AG08395 (cell line): ENCODE data around the gene NOXRED1.
"Not testable (repeated sequence)": the region's sequence is repeated elsewhere in the genome, so short reads cannot be mapped to it uniquely, and the experiment has no call there.

Source experiments
- DNase-seq: peaks from one replicate; pipeline ENCODE4 v3.0.0; 2012; ENCODE audit warnings: mixed read lengths, low spot score

Gene NOXRED1

GRCh38 chr14:77423423-77423822, at the start of gene NOXRED1:
Gene NOXRED1 (minus strand): TSS chr14:77423523. CDS start chr14:77422889, 634 bp downstream.
- DNase-seq = no peak

DNA sequence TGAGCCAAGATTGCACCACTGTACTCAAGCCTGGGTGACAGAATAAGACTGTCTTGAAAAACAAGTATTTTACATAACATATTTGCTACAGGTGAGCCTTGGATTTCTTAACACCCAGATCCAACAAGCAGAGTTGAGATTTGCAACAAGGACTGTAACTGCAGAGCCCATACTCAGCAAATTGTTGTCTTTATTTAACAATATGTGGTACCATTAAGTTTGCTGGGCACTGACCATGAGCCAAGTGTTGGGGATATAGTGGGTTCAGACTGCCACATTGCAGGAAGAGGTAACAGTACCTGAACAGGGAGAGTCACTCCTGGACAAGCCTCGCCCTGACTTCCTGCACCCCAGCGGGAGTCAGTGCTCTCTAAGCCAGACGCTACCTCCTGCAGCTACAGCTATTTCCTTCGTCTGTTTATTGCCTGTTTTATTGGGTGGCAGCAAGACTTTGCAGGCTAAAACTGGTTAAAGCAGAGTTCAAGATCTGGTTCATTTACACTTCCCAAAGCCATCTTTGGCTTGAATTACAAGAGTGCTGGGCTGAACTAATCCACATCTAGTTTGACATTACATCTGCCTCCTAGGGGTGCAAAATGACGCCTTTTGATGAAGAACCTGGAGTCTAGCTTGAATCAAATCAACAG, 47.0 kb upstream of the NOXRED1 start:
- DNase-seq = no peak

GRCh38 chr14:77469539-77469938, 46.2 kb upstream of the NOXRED1 start:
- no peak for DNase-seq

GRCh38 chr14:77469067-77469505, 45.8 kb upstream of the NOXRED1 start:
- DNase-seq = no peak

- no peak for DNase-seq
Measured at GRCh38 chr14:77467801-77468200, 44.5 kb upstream of the NOXRED1 start.

DNA sequence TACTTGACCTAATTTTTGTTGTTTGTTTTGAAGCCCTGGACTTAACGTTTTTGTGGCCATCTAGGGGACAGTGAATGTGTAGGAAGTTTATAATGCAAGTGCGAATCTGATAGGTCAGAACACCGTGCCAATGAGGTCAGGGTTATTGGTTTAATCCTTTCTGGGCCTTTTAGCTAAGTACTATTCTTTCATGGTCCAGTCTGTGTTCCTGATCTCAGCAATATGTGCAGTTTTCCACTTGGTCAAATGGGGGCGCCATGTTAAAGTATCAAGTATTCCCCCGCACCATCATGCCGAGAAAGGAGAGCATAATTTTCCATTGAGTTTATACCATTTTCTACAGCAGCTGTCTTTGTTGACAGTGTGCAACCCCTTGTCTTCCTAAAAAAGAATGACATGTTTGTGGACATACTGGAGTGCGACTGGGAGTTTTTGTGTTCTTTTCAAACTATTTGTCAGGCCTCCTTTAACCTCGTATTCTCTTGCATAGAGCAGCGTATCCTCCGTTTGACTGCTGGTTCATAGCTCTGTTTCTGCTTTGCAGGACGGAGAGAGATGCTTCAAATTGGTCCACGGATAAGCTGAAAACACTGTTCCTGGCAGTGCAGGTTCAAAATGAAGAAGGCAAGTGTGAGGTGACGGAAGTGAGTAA, 35.9 kb upstream of the NOXRED1 start:
- DNase-seq = peak; percentile 55

GRCh38 chr14:77458249-77458950, 35.1 kb upstream of the NOXRED1 start:
- peak; percentile 28 for DNase-seq

GRCh38 chr14:77457522-77458248, 34.4 kb upstream of the NOXRED1 start, which contains the start of the genes AHSA1 and VIPAS39:
Gene AHSA1 (plus strand): TSS chr14:77458093. CDS start chr14:77458190, 97 bp downstream.
Gene VIPAS39 (minus strand): TSS chr14:77457601. CDS start chr14:77454102, 3,499 bp downstream.
- DNase-seq = peak; percentile 96

DNA sequence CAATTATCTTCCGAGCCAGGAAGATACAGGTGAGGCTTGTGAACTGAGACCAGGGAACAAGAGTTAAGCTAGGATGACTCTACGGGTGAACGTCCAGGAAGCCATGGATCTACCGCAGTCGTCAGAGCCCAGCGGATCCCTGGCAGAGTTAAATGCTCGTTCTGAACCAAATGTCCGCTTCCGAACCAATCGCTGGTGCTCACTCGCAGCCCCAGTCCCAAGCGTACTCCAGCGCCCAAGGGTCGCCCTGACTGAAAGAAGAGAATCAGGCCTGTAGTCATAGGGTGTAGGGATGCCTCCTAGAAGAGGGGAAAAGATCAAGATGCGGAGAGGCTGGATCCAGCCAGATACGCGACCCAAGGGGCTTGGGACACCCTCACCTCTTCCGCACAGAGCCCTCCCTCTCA, 33.8 kb upstream of the NOXRED1 start:
- DNase-seq = peak; percentile 26

DNA sequence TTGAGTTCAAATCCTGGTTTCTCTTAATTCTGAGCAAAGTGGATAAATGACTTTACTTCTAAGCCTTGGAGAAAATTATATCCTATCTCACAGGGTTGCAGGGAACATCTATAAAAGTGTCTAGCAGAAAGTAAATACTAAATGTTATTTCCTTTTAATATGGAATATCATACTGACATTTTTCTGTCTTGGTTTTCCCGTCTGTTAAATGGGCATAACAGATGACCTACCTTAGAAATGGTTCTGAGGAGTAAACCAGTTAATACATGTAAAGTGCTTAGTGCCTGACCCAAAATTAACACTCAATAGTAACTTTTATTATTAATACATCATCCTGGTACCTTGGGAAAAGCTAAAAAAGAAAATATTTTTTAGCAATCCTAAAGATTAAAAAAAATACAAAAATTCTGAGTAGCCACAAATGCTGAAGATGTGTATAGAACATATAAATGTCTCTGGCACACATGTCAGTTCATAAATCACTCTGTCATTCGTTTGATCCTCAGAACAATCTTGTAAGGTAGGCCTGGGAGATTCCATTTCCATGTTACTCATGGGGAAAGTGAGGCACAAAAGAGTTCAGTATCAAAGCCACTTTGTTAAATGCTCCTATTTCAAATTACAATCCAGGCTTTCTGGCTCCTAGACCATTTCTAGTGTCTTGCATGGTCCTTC, 32.8 kb upstream of the NOXRED1 start:
- no peak for DNase-seq

DNA sequence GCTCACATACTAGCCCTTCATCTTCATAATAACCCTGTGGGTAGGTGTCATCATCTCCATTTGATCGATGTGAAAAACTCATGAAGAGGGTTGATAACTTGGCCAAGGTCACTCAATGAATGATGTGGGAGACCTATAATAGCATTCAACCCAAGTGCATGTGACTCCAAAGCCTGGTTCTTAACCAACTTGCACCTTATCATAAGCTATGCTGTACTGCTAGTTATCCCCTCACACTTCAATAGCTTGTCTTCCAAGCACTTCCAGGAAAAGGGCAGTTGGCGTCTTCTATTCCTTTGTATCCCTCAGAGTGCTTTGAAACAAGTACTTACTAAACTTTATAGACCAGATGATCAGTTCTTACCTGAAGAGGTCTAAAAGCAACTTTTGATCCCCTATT, 18.9 kb upstream of the NOXRED1 start:
- no peak for DNase-seq

- no peak for DNase-seq
Measured at GRCh38 chr14:77439861-77440260, 16.5 kb upstream of the NOXRED1 start.

DNA sequence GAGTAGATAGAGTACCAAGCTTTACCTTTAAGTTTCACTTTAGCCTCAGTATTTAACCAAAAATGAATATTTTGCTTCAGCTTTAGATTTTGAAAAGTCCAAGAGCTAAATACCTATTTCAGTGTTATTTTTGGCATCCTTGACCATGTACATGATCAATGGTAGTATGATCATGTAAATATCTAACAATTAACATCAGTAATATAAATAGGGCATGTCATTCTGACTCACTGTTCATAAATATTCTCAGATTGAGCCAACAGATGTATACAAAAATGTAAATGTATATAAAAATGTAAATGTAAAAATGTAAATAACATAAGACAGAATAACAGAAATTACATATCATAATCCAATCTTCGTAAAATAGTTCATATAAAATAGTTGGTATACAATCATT, 15.3 kb upstream of the NOXRED1 start:
- DNase-seq = no peak

GRCh38 chr14:77436042-77436441, 12.7 kb upstream of the NOXRED1 start:
- DNase-seq = no peak

GRCh38 chr14:77426396-77426795, 3.1 kb upstream of the NOXRED1 start:
- no peak for DNase-seq

- no peak for DNase-seq
Measured at GRCh38 chr14:77424862-77425261, 1.5 kb upstream of the NOXRED1 start.

DNA sequence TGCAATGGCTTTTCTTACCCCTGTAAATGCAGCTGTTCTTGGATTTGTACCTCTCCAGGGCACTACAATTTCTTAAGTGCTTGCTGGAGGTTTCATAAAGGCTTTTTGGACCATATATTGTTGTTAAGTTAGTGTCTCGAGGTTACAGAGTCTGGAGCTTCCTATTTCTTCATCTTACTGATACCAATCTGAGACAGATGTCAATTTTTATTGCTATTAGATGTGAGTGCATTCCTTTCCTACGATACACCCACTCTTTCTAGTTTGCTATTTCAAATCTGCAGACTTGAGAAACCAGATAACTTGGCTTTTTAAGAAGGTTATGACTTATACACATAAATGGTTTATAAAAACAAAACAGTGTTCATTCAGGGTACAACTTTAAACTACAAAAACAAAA, 2.1 kb downstream of the NOXRED1 start:
- no peak for DNase-seq

- no peak for DNase-seq
Measured at GRCh38 chr14:77416836-77417235, 6.5 kb downstream of the NOXRED1 start.

- not testable (repeated sequence) for DNase-seq
Measured at GRCh38 chr14:77416098-77416497, 7.2 kb downstream of the NOXRED1 start.

DNA sequence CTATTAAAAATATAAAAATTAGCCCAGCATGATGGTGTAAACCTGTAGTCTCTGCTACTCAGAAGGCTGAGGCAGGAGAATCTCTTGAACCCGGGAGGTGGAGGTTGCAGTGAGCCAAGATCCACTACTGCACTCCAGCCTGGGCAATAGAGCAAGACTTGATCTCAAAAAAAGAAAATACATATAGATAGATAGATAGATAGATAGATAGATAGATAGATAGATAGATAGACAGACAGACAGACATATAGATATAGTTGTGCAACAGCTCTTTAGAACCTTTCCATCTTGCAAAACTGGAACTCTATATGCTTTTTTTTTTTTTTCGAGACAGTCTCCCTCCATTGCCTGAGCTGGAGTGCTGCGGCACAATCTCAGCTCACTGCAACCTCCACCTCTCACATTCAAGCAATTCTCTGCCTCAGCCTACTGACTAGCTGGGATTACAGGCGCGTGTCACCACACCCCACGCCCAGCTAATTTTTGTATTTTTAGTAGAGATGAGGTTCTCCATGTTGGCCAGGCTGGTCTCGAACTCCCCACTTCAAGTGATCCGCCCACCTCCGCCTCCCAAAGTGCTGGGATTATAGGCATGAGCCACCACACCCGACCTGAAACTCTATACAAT, 7.8 kb downstream of the NOXRED1 start:
- not testable (repeated sequence) for DNase-seq

GRCh38 chr14:77409131-77409533, 14.2 kb downstream of the NOXRED1 start:
- DNase-seq = no peak
